T-helper 22 cell (primary cell): Measurements from ENCODE around the gene TOMM22.

Experiments
- DNase-seq: peaks from one replicate; pipeline ENCODE4 v3.0.0-alpha.2; 2020; ENCODE audit warnings: low read depth

Gene TOMM22

DNA sequence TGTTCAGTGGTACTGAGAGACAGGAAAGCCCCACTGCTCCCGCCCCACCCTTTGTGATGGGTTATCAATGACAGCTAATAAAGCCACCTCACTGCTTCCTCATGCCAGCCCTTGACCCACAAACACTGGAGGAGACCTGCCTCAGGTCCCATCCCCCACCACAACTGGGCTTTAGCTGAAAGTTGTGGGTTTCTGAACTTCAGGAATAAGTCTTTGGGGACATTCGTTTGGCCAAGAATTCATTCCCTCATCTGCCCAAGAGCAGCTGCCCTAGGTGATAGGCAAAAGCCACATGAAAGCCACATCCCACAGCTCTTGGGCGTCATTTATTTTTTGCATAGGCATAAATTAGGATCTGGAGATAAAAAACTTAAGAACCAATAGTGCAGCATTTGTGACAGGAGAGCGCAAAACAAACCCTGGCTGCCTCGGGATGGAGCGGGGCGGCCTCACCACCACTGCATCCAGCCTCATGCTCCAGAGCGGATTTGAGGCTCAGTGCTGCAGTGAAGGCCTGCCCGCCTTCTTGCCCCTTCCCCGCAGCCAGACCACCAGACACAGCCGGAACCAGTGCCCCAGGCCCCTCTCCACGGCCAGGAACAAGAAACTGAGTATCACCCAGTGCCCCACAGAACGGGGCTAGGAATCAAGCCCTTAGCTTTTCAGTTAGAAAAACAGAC is 52.8 kb downstream of the TOMM22 start:
- no peak for DNase-seq
